H9 (cell line): ENCODE data around the gene NCAPH2. TPM values are rescaled to one million over a fixed set of nuclear protein-coding genes. Genes with fewer than 3 reads are reported as not detected.

Experiments
- DNase-seq: peaks from one replicate; pipeline ENCODE4 v3.0.0-alpha.2; 2017
- H2AFZ ChIP-seq: one replicate; pipeline ENCODE4 v1.6.1; 2013; ENCODE audit warnings: mild to moderate bottlenecking, low read length, control low read depth, moderate library complexity
- H2AK5ac ChIP-seq: 2 replicates; pipeline ENCODE4 v1.6.1; 2013; ENCODE audit warnings: low read length, control low read depth, mixed read lengths; ENCODE audit not compliant: insufficient read length
- H2BK120ac ChIP-seq: one replicate; pipeline ENCODE4 v1.6.1; 2013; ENCODE audit warnings: low read depth, mild to moderate bottlenecking, low read length, control low read depth, inconsistent platforms; ENCODE audit not compliant: poor library complexity, severe bottlenecking
- H2BK12ac ChIP-seq: 2 replicates; pipeline ENCODE4 v1.6.1; 2013; ENCODE audit warnings: low read length, control low read depth, mixed read lengths, low read depth; ENCODE audit not compliant: insufficient read length
- H2BK15ac ChIP-seq: 2 replicates; pipeline ENCODE4 v1.6.1; 2013; ENCODE audit warnings: low read depth, low read length, control low read depth
- H2BK20ac ChIP-seq: one replicate; pipeline ENCODE4 v1.6.1; 2013; ENCODE audit warnings: low read depth, mild to moderate bottlenecking, low read length, control low read depth, inconsistent platforms; ENCODE audit not compliant: poor library complexity, severe bottlenecking
- H2BK5ac ChIP-seq: 2 replicates; pipeline ENCODE4 v1.6.1; 2013; ENCODE audit warnings: low read length, control low read depth, mixed read lengths; ENCODE audit not compliant: insufficient read length
- H3K14ac ChIP-seq: 2 replicates; pipeline ENCODE4 v1.6.1; 2013; ENCODE audit warnings: low read length, control low read depth; ENCODE audit not compliant: insufficient read depth
- H3K18ac ChIP-seq: 2 replicates; pipeline ENCODE4 v1.6.1; 2013; ENCODE audit warnings: low read depth, mild to moderate bottlenecking, mixed read lengths, low read length, control low read depth; ENCODE audit not compliant: insufficient read length
- H3K23ac ChIP-seq: 2 replicates; pipeline ENCODE4 v1.6.1; 2013; ENCODE audit warnings: low read length, control low read depth, mixed read lengths, low read depth; ENCODE audit not compliant: insufficient read length
- H3K23me2 ChIP-seq: 2 replicates; pipeline ENCODE4 v1.6.1; 2013; ENCODE audit warnings: low read depth, mild to moderate bottlenecking, mixed read lengths, low read length, control low read depth; ENCODE audit not compliant: insufficient read length, poor library complexity, severe bottlenecking
- H3K27ac ChIP-seq: 2 replicates; pipeline ENCODE4 v1.5.1; 2013; ENCODE audit warnings: low read length, control low read depth, mixed read lengths, low read depth; ENCODE audit not compliant: insufficient read length
- H3K27me3 ChIP-seq: 2 replicates; pipeline ENCODE4 v1.6.1; 2013; ENCODE audit warnings: low read length, control low read depth, inconsistent platforms; ENCODE audit not compliant: insufficient read depth
- H3K4ac ChIP-seq: 2 replicates; pipeline ENCODE4 v1.6.1; 2013; ENCODE audit warnings: low read depth, mild to moderate bottlenecking, control low read depth, inconsistent platforms, low read length, moderate library complexity
- H3K4me1 ChIP-seq: 2 replicates; pipeline ENCODE4 v1.6.1; 2013; ENCODE audit warnings: low read length, control low read depth, inconsistent platforms; ENCODE audit not compliant: insufficient read depth
- H3K4me2 ChIP-seq: 2 replicates; pipeline ENCODE4 v1.6.1; 2013; ENCODE audit warnings: low read length, control low read depth, mixed read lengths; ENCODE audit not compliant: insufficient read length, insufficient read depth
- H3K56ac ChIP-seq: 2 replicates; pipeline ENCODE4 v1.6.1; 2013; ENCODE audit warnings: low read depth, mild to moderate bottlenecking, mixed read lengths, low read length, control low read depth; ENCODE audit not compliant: insufficient read length
- H3K79me1 ChIP-seq: 2 replicates; pipeline ENCODE4 v1.6.1; 2013; ENCODE audit warnings: low read depth, mild to moderate bottlenecking, moderate library complexity, low read length, control low read depth, inconsistent platforms; ENCODE audit not compliant: insufficient read depth, poor library complexity, severe bottlenecking
- H3K79me2 ChIP-seq: 2 replicates; pipeline ENCODE4 v1.6.1; 2013; ENCODE audit warnings: low read length, control low read depth, inconsistent platforms; ENCODE audit not compliant: insufficient read depth
- H3K9ac ChIP-seq: 2 replicates; pipeline ENCODE4 v1.6.1; 2013; ENCODE audit warnings: low read length, control low read depth, mixed read lengths; ENCODE audit not compliant: insufficient read length; ENCODE audit errors: extremely low read depth
- H3K9me3 ChIP-seq: one replicate; pipeline ENCODE4 v1.6.1; 2013; ENCODE audit warnings: low read depth, low read length, inconsistent platforms; ENCODE audit not compliant: control insufficient read depth
- H3T11ph ChIP-seq: one replicate; pipeline ENCODE4 v1.6.1; 2013; ENCODE audit warnings: mild to moderate bottlenecking, low read length, control low read depth, inconsistent platforms
- H4K20me1 ChIP-seq: one replicate; pipeline ENCODE4 v1.6.1; 2013; ENCODE audit not compliant: control insufficient read depth, insufficient read length, insufficient read depth
- H4K5ac ChIP-seq: 2 replicates; pipeline ENCODE4 v1.6.1; 2013; ENCODE audit warnings: low read depth, mild to moderate bottlenecking, mixed read lengths, low read length, control low read depth; ENCODE audit not compliant: insufficient read length
- H4K8ac ChIP-seq: replicated peaks from 2 replicates; pipeline ENCODE4 v1.6.1; 2013; ENCODE audit warnings: low read length, control low read depth, mixed read lengths, low read depth; ENCODE audit not compliant: insufficient read length
- H4K91ac ChIP-seq: 2 replicates; pipeline ENCODE4 v1.6.1; 2013; ENCODE audit warnings: low read depth, mild to moderate bottlenecking, moderate library complexity, mixed read lengths, low read length, control low read depth; ENCODE audit not compliant: insufficient read length
- H3K27ac Mint-ChIP-seq, 3 experiments: 2 replicates in 2 of 3; 3 replicates in 1 of 3; pipeline ENCODE4 v1.8.0; 2020 to 2021; ENCODE audit warnings: mixed read lengths in 3 of 3, mild to moderate bottlenecking in 1 of 3, moderate library complexity in 1 of 3
- H3K27me3 Mint-ChIP-seq: 2 replicates; pipeline ENCODE4 v1.8.0; 2021; ENCODE audit warnings: low read depth, mild to moderate bottlenecking, moderate library complexity, mixed read lengths
- H3K36me3 Mint-ChIP-seq, 3 experiments: 2 replicates in 2 of 3; 3 replicates in 1 of 3; pipeline ENCODE4 v1.8.0; 2020 to 2021; ENCODE audit warnings: low read depth in 3 of 3, mixed read lengths in 3 of 3; ENCODE audit not compliant: insufficient read depth in 1 of 3
- H3K4me1 Mint-ChIP-seq, 2 experiments: 2 replicates each; pipeline ENCODE4 v1.8.0; 2020; ENCODE audit warnings: mixed read lengths in 2 of 2
- H3K4me3 Mint-ChIP-seq, 2 experiments: 2 replicates in 1 of 2; 3 replicates in 1 of 2; pipeline ENCODE4 v1.8.0; 2020 to 2021; ENCODE audit warnings: mild to moderate bottlenecking in 2 of 2, mixed read lengths in 2 of 2, moderate library complexity in 1 of 2
- H3K9me3 Mint-ChIP-seq, 2 experiments: 2 replicates in 1 of 2; 3 replicates in 1 of 2; pipeline ENCODE4 v1.8.0; 2020; ENCODE audit warnings: mild to moderate bottlenecking in 2 of 2, mixed read lengths in 2 of 2, moderate library complexity in 1 of 2
- CTCF ChIP-seq: fragments of 200-600 bp; sonication (generic); conservative IDR thresholded peaks from 3 replicates; pipeline ENCODE4 v1.8.0; 2021; ENCODE audit warnings: antibody characterized with exemption, mild to moderate bottlenecking
- WGBS: extraction: QIAGEN DNeasy Blood & Tissue Kit; methylation state at CpG from one replicate; pipeline ENCODE4 v1.1.7; 2013; ENCODE audit warnings: missing lambda C conversion rate, low lambda C conversion rate, mixed read lengths; ENCODE audit not compliant: insufficient read length; ENCODE audit errors: extremely low coverage; 5-methylcytosine and 5-hydroxymethylcytosine counted together
- long read RNA-seq: library from polyadenylated mRNA; unstranded; transcript quantifications from one replicate; pipeline ENCODE4 v2.0.0, GENCODE V29; 2020
- total RNA-seq: library from RNA; stranded (reverse); gene quantifications from 2 replicates; pipeline ENCODE4 v1.2.1, GENCODE V29; 2021

Gene NCAPH2
- total RNA-seq = 76.2 and 78.1 TPM in 2 replicates
- long read RNA-seq, transcript NCAPH2-205 (20 exons, 2,037 nt) = major isoform, 287 of 516 reads
- long read RNA-seq, transcript NCAPH2-201 (20 exons, 1,996 nt) = minor isoform, 24 of 516 reads
- long read RNA-seq, partial matches to known transcripts = 28 of 516 reads
- long read RNA-seq, other reads (novel, unspliced or antisense) = 171 of 516 reads

GRCh38 chr22:50507991-50508884, at the start of gene NCAPH2:
NCAPH2 (plus strand) TSS chr22:50508224; CDS start chr22:50508338, 114 bp downstream.
- H2BK12ac ChIP-seq = no peak within 1 kb of the TSS
- peaks cover 11% of the 10 kb centered on the region for H3K79me1 ChIP-seq
- peak within 1 kb of the TSS; percentile 99 for H3K9ac ChIP-seq
- DNase-seq = peak; percentile 98
- peak within 1 kb of the TSS; percentile 98 for H4K8ac ChIP-seq
- peak within 1 kb of the TSS; percentile 85 for H2BK5ac ChIP-seq
- H3K27me3 ChIP-seq = no peaks in the 10 kb centered on the region
- no peak within 1 kb of the TSS for H2AK5ac ChIP-seq
- peak within 1 kb of the TSS; percentile 97 for H3K4me2 ChIP-seq
- H3K27ac ChIP-seq = no peak within 1 kb of the TSS
- no peak within 1 kb of the TSS for H4K5ac ChIP-seq
- no peaks in the 10 kb centered on the region for H3K27me3 Mint-ChIP-seq
- H3K4me1 Mint-ChIP-seq = peaks cover 10 to 14% of the 10 kb centered on the region in 2 experiments
- H3K23ac ChIP-seq = no peak within 1 kb of the TSS
- no peak within 1 kb of the TSS for H2BK20ac ChIP-seq
- no peak within 1 kb of the TSS for H2AFZ ChIP-seq
- no CpG with 5 or more reads among the region's 76 CpGs for WGBS
- no peak within 1 kb of the TSS for H3T11ph ChIP-seq
- H3K27ac Mint-ChIP-seq = peak within 1 kb of the TSS; percentile 98; a peak in 6 of 7 replicates
- peak within 1 kb of the TSS; percentile 99 for H3K14ac ChIP-seq
- no peak within 1 kb of the TSS for H2BK120ac ChIP-seq
- H3K4me3 Mint-ChIP-seq = peak within 1 kb of the TSS; percentile 92 to 96
- H3K18ac ChIP-seq = peak within 1 kb of the TSS; percentile 99
- H3K56ac ChIP-seq = no peak within 1 kb of the TSS
- no peak within 1 kb of the TSS for H3K4ac ChIP-seq
- peaks cover 12% of the 10 kb centered on the region for H3K23me2 ChIP-seq
- H4K20me1 ChIP-seq = no peaks in the 10 kb centered on the region
- H4K91ac ChIP-seq = no peak within 1 kb of the TSS
- no peak within 1 kb of the TSS for H2BK15ac ChIP-seq
- H3K9me3 Mint-ChIP-seq = no peaks in the 10 kb centered on the region
- H3K4me1 ChIP-seq = no peaks in the 10 kb centered on the region
- no peak for TF ChIP-seq CTCF
- no peaks in the 10 kb centered on the region for H3K9me3 ChIP-seq
- H3K79me2 ChIP-seq = peaks cover 11% of the 10 kb centered on the region; the same call in 1 of the 2 replicates
- peaks cover 0 to 6% (median 0%) of the 10 kb centered on the region in 3 experiments; a peak in 1 of 7 replicates for H3K36me3 Mint-ChIP-seq
